ENCODE results near the gene FCGBP. TPM values are rescaled to one million over a fixed set of nuclear protein-coding genes. Genes with fewer than 3 reads are reported as not detected.
"Not testable (repeated sequence)": the region's sequence is repeated elsewhere in the genome, so short reads cannot be mapped to it uniquely, and the experiment has no call there.

Gene FCGBP
- total and polyA plus RNA-seq, 2 of the 4 experiments (the other 2 are of a cell fraction), result under 0.01 to 0.03 TPM

DNA sequence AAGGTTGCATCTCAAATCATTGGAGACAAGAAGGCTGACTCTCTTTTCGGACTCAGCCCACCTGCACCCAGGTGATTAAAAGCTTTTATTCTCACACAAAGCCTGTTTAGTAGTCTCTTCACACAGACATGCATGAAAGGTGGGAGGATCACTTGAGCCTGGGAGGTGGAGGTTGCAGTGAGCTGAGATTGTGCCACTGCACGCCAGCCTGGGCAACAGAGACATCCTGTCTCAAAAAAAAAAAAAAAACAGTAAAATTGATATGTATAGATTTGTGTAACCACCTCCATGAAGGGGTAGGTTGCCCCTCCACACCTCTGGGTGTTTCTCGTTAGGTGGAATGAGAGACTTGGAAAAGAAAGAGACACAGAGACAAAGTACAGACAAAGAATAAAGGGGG lies 24.5 kb upstream of the FCGBP start:
- H2BK20ac ChIP-seq (ENCODE audit: low read depth, low read length); H3K4me2 ChIP-seq (ENCODE audit: low read depth, low read length); H3K4me1 ChIP-seq (ENCODE audit: control insufficient read depth, insufficient read depth, low read length); H2BK5ac ChIP-seq (ENCODE audit: low read depth, low read length, poor library complexity, severe bottlenecking); H3K79me1 ChIP-seq (ENCODE audit: low read depth in 1 of 2, low read length in 2 of 2); intact Hi-C loops (cut with micrococcal nuclease); H3K56ac ChIP-seq (ENCODE audit: extremely low read depth, insufficient read depth, low read length); H4K5ac ChIP-seq (ENCODE audit: low read depth, low read length); H3K18ac ChIP-seq (ENCODE audit: low read depth, low read length); H3K9me3 ChIP-seq (ENCODE audit: control insufficient read depth, insufficient read depth, low read length); H2BK15ac ChIP-seq (ENCODE audit: low read depth, low read length); H4K20me1 ChIP-seq (ENCODE audit: insufficient read depth, low read length); CTCF ChIA-PET; H2AFZ ChIP-seq (replicated peaks; ENCODE audit: low read length, poor library complexity); H2BK120ac ChIP-seq (ENCODE audit: low read depth, low read length); H3K9ac ChIP-seq (ENCODE audit: low read depth, low read length); H2AK9ac ChIP-seq (replicated peaks; ENCODE audit: low read depth, low read length, poor library complexity); H4K91ac ChIP-seq (ENCODE audit: insufficient read depth, low read depth, low read length); H4K8ac ChIP-seq (ENCODE audit: low read depth in 2 of 2, low read length in 2 of 2); dilution Hi-C loops (cut with HindIII; ENCODE audit: low sequenced_read_pairs, unreplicated experiment); H3K23ac ChIP-seq (ENCODE audit: low read depth, low read length); BruUV-seq (replicated peaks); H2AK5ac ChIP-seq (ENCODE audit: low read depth, low read length); H3K9me1 ChIP-seq (ENCODE audit: insufficient read depth, low read length); H3K27me3 ChIP-seq (ENCODE audit: control insufficient read depth, insufficient read depth, low read length); ATAC-seq (ENCODE audit: low read depth); DNase-seq; H3K4ac ChIP-seq (ENCODE audit: low read depth, low read length); POLR2A ChIA-PET (ENCODE audit: unreplicated experiment); H3K4me3 ChIP-seq (ENCODE audit: insufficient read depth, low read depth, low read length); H3K36me3 ChIP-seq (ENCODE audit: control insufficient read depth, insufficient read depth, low read length); H3K14ac ChIP-seq (replicated peaks; ENCODE audit: low read depth, low read length); H3K27ac ChIP-seq (ENCODE audit: insufficient read depth, low read length); in situ Hi-C loops (cut with MboI; ENCODE audit: low sequenced_read_pairs): not testable (repeated sequence)
- WGBS, 2 experiments (ENCODE audit: extremely low coverage in 2 of 2, insufficient read length in 1 of 2), result no CpG with 5 or more reads among the region's 3 CpGs

GRCh38 chr19:39957886-39958285 lies 23.5 kb upstream of the FCGBP start:
- POLR2A ChIA-PET (ENCODE audit: unreplicated experiment); H4K20me1 ChIP-seq (ENCODE audit: insufficient read depth, low read length); H3K27ac ChIP-seq (ENCODE audit: insufficient read depth, low read length); H3K9me3 ChIP-seq (ENCODE audit: control insufficient read depth, insufficient read depth, low read length); H3K36me3 ChIP-seq (ENCODE audit: control insufficient read depth, insufficient read depth, low read length); H2AFZ ChIP-seq (replicated peaks; ENCODE audit: low read length, poor library complexity); H3K27me3 ChIP-seq (ENCODE audit: control insufficient read depth, insufficient read depth, low read length); H3K23ac ChIP-seq (ENCODE audit: low read depth, low read length); H3K9me1 ChIP-seq (ENCODE audit: insufficient read depth, low read length); H4K91ac ChIP-seq (ENCODE audit: insufficient read depth, low read depth, low read length); H2BK120ac ChIP-seq (ENCODE audit: low read depth, low read length); H3K4ac ChIP-seq (ENCODE audit: low read depth, low read length); H2BK20ac ChIP-seq (ENCODE audit: low read depth, low read length); in situ Hi-C loops (cut with MboI; ENCODE audit: low sequenced_read_pairs); BruUV-seq (replicated peaks); H3K4me3 ChIP-seq (ENCODE audit: insufficient read depth, low read depth, low read length); ATAC-seq (ENCODE audit: low read depth); intact Hi-C loops (cut with micrococcal nuclease); H3K4me2 ChIP-seq (ENCODE audit: low read depth, low read length); DNase-seq; dilution Hi-C loops (cut with HindIII; ENCODE audit: low sequenced_read_pairs, unreplicated experiment); H4K5ac ChIP-seq (ENCODE audit: low read depth, low read length); H3K79me1 ChIP-seq (ENCODE audit: low read depth in 1 of 2, low read length in 2 of 2); H2BK15ac ChIP-seq (ENCODE audit: low read depth, low read length); H4K8ac ChIP-seq (ENCODE audit: low read depth in 2 of 2, low read length in 2 of 2); H2AK9ac ChIP-seq (replicated peaks; ENCODE audit: low read depth, low read length, poor library complexity); H3K14ac ChIP-seq (replicated peaks; ENCODE audit: low read depth, low read length); H2AK5ac ChIP-seq (ENCODE audit: low read depth, low read length); H3K4me1 ChIP-seq (ENCODE audit: control insufficient read depth, insufficient read depth, low read length); H3K9ac ChIP-seq (ENCODE audit: low read depth, low read length); H3K56ac ChIP-seq (ENCODE audit: extremely low read depth, insufficient read depth, low read length); H2BK5ac ChIP-seq (ENCODE audit: low read depth, low read length, poor library complexity, severe bottlenecking); H3K18ac ChIP-seq (ENCODE audit: low read depth, low read length): not testable (repeated sequence)
- CTCF ChIA-PET, result interaction anchor here (0.8 kb wide), 1 partner anchor 13 kb away, joined by 4 read pairs; the partner anchor contains the start of gene PSMC4
- 17% methylated on average over 1 of the region's 5 CpGs; no CpG with 5 or more reads in 1 of the 2 experiments for WGBS, 2 experiments (ENCODE audit: extremely low coverage in 2 of 2, insufficient read length in 1 of 2)

Data from IMR-90 (cell line).